C4-2B (cell line): ENCODE results near the gene HMG20A.

ENCODE experiments used
- H3K27ac ChIP-seq: fragments of 450-650 bp; 2 replicates; pipeline ENCODE4 v1.5.1; 2017
- CTCF ChIP-seq: fragments of 450-650 bp; conservative IDR thresholded peaks from 2 replicates; pipeline ENCODE4 v1.5.1; 2017; ENCODE audit warnings: mild to moderate bottlenecking
- ZFX ChIP-seq: fragments of 450-650 bp; IDR thresholded peaks from 2 replicates; pipeline ENCODE4 v1.6.1; 2017

The HMG20A gene

GRCh38 chr15:77496715-77497109 lies 76.0 kb downstream of the HMG20A start:
- peak overlapping the region; percentile 45 for H3K27ac ChIP-seq
- TF ChIP-seq ZFX (no peak), CTCF (peak; percentile 94)

- peak overlapping the region; percentile 45 for H3K27ac ChIP-seq
These were observed 76.5 kb downstream of the HMG20A start for GRCh38 chr15:77497110-77497737.

GRCh38 chr15:77497942-77498361 lies 77.3 kb downstream of the HMG20A start:
- peak overlapping the region; percentile 2; the same call in 1 of the 2 replicates for H3K27ac ChIP-seq
- TF ChIP-seq CTCF (no peak), ZFX (no peak)

More at GRCh38 chr15:77497110-77497737, 76.5 kb downstream of the HMG20A start:
- TF ChIP-seq ZFX (no peak), CTCF (peak; percentile 60)

- TF ChIP-seq CTCF, result no peak
- no peak for TF ChIP-seq ZFX
- H3K27ac ChIP-seq, result no peak overlapping the region
These were observed 78.5 kb downstream of the HMG20A start for GRCh38 chr15:77499087-77499760.

- no peak overlapping the region for H3K27ac ChIP-seq
- TF ChIP-seq ZFX, result no peak
- no peak for TF ChIP-seq CTCF
These were observed 80.3 kb downstream of the HMG20A start for GRCh38 chr15:77500989-77501388.

- TF ChIP-seq CTCF, result no peak
- no peak for TF ChIP-seq ZFX
- no peak overlapping the region for H3K27ac ChIP-seq
These were observed 81.8 kb downstream of the HMG20A start for GRCh38 chr15:77502379-77503095.

GRCh38 chr15:77503240-77503639 lies 82.6 kb downstream of the HMG20A start:
- no peak overlapping the region for H3K27ac ChIP-seq
- TF ChIP-seq ZFX (no peak), CTCF (no peak)
